Activated CD4-positive, alpha-beta T cell treated with anti-CD3 and anti-CD28 coated beads for 48 hours (primary cell): ENCODE data around the gene MDM1.

Experiments
- DNase-seq: peaks from one replicate; pipeline ENCODE4 v3.0.0-alpha.2; 2020

The MDM1 gene

DNA sequence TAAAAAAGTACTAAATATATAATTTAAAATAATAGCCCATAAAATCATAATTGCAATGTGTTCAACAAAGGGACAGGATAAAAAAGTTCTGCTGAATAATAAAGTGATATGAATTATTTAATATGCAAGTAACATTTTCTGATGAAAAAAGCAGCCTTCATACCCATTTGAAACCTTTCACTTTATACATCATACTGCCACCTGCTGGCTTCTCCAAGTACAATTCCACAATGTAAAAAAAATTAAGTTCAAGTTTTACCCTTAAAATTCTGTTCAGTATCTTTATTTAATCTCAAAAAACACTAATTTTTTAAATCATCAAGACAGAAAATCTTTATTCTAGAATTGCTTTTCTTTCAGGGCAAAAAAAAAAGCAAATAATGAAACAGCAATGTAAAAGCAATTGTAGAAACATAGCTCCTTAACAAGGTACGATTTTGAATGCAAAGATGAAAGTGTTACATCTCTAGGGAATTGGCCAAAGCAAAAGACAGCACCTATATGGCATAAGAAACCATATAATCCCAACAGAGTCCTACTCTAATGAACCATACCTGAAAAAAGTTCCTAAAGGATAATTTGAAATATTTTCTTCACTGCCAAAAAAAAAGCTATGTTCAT lies 15.0 kb downstream of the MDM1 start:
- peak; percentile 45 for DNase-seq

DNA sequence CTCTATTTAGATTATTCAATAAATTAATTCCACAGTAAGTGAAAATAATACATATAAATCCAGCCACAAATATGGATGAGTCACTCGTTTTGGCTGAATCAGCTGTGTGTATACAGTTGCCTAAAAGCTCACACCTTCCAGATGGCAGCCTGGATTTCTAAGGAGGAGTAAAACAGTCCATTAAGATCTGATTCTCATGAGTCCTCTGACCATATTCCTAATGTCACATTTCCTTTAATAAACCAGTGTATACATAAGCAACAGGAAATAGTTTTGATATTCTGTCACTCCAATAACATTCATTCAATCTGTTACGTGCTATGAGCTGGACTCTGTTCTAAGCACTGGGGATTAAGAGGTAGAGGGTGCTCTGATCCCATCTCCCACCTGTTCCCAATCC lies 21.8 kb downstream of the MDM1 start:
- DNase-seq = no peak

DNA sequence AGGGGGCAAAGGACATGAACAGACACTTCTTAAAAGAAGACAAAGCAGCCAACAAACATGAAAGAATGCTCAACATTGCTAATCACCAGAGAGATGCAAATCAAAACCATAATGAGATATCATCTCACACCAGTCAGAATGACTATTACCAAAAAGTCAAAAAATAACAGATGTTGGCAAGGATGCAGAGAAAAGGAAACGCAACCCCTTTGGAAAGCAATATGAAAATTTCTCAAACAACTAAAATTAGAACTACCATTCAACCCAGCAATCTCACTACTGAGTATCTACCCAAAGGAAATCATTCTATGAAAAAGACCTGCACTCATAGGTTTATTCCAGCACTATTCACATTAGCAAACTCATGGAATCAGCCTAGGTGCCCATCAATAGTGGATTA lies 25.6 kb downstream of the MDM1 start:
- no peak for DNase-seq

DNA sequence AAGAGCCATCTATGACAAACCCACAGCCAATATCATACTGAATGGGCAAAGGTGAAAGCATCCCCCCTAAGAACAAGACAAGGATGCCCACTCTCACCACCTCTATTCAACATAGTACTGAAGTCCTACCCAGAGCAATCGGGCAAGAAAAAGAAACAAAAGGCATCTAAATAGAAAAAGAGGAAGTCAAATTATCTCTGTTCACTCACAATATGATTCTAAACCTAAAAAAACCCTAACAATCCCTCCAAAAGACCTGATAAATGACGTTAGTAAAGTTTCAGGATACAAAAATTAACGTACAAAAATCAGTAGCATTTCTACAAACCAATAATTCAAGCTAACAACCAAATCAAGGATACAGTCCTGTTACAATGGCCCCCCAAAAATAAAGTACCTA lies 26.9 kb downstream of the MDM1 start:
- DNase-seq = no peak

DNA sequence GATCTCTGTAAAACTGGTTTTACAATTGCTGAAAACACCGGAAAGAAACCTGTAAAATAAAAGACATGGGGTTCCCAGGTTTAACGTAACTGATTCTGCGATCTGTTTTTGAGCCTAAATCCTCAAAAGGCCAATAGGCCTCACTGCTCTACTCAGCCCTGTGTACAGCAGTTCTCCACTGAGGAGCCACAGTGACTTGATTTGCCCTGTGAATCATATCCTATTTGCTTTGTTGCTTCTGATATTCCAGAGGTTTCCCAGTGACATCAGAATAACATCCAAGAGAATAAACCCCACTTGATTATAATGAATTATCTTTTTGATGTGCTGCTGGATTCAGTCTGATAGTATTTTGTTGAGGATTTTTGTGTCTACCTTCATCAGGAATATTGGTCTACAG lies 27.5 kb downstream of the MDM1 start:
- no peak for DNase-seq

DNA sequence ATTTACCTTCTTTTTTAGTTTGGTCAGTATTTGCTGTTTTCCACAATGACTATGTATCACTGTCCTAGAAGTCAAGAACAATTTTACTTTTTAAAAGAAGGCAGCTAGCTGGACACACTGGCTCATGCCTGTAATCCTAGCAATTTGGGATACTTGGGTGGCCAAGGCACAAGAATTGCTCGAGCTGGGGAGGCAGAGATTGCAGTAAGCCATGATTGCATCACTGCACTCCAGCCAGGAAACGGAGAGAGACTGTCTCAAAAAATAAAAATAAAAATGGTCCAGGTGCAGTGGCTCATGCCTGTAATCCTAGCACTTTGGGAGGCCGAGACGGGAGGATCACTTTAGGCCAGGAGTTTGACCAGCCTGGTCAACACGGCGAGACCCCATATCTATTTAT lies 28.3 kb downstream of the MDM1 start:
- DNase-seq = no peak

DNA sequence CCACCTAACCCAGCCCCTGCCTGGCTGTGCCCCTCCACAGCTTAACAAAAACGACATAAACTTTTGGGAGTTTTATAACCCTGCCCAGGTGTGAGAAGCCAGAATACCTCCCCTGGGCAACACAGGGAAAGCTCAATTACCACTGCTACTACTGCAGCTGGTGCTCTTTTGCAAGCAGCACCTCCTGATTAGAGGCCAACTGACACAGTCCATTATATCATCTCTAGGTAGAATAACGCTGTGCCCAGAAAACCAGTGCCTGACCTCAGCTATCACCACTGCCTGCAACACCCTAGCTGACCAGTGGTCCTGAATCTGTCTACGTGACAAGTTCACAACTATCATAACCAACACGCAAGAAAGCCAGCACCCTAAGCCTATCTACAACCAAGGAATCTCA lies 34.2 kb downstream of the MDM1 start:
- no peak for DNase-seq

DNA sequence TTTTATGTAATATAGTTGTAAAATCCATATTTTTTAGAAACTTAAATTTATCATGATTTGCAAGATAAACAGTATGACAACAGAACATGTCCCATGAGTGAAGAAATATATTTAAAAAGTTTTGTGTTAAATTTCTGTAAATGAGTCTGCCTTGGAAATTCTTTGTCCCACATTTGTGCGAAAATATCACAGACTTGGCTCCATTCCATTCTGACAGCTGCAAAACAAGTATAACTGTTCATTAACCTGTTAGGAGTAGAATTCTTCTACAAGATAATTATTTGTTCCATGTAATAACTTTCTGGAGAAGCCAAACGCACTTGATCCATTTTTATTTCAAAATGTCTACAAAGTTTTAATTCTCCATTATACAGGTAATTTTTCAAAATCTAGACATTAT lies 37.9 kb downstream of the MDM1 start:
- no peak for DNase-seq

DNA sequence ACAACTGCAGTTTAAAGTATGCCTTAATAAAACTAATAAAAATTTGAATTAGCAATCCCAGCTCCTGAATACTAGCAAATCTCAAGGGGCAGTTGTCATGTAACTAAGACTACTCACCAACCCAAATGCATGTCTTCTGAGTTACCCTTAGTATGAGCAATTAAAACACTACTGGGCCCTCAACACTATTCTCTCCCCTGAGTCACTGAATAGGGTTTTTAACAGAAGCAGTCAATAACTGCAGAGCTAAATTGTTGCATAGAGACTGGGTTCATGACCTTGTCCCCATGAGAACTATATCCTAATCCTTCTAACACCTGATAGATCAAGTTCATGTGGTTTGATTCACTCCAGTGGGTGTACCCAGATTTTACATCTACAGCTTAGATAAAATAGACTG lies 38.8 kb downstream of the MDM1 start:
- no peak for DNase-seq

DNA sequence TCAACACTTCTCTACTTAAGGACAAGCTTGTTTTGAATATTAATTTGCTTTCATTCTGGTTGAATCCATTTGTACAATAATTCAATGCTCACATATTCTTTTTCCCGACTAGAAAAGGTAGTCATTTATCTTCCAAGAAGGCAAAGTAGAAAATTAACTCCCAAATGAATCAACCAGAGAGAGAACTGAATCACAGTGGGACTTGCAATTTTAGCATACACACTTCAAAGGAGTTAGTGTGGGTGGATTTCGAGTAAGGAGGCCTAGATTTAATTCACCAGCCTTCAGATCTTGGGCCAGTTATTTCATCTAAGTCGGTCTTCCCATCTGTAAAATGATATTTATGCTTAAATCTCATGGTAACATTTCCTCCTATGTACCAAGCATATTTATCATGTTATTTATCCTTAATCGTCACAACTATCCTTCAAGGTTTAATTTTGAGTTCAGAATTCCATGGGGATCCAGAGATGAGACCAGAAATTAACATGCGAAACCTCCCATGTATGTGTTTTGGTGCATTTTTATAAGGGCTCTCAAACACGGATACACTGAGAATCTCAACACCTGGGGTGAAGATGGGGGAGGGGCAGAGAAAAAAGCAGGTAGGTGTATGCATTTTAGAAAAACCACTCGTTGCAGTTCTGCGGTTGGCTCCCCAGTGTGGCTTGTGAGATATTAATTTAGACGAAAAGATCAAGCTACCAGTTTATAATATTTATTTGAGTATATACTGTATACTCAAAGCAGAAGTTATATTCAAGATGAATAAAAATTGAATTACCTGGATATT lies 39.8 kb downstream of the MDM1 start:
- DNase-seq = no peak

DNA sequence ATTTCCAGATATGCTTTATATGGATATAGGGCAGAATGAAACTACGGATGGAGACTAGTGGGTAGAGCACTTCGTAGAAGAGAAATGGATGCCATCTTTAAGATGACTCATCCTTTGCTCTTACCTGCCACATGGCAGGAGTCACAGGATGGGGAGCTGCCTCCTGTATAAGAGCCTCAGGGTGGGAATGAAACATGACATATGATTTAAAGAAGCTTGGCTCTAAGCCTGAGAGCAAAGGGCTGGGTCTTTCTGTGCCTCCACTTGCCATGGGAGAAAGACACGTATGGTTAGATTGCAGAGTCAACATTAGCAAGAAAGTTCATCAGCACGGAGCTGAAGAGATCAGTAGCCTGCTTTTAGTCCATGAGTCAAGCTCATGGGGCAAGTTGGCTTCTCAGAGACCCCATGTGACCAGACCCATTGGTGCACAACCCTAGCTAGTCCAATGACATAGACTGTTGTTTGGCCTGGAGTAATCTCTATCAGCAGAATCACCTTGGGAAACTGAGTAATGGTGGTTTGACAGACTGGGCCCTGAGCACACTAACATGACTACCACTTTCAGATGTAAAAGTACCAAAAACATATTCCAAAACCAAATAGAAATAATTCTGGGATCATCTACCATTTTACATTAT lies 40.6 kb downstream of the MDM1 start:
- no peak for DNase-seq

DNA sequence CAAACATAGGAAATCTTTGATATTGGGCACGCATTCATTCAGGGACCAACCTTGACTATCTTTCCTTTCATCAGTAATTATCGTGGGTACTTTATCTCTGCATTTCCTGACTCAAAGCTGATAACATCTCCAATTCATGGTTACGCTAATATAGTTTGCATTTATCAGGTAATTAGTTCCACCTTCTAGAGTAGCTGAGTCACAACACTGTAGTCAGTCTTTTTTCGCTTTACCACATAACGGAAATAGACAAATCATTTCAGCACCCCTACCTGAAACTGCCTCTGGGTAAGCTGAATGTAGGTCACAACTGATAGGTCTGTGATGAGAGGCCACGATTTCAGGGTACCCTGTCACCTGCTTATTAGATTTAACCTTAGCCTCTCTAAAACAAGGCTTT lies 42.0 kb downstream of the MDM1 start:
- DNase-seq = peak; percentile 52

DNA sequence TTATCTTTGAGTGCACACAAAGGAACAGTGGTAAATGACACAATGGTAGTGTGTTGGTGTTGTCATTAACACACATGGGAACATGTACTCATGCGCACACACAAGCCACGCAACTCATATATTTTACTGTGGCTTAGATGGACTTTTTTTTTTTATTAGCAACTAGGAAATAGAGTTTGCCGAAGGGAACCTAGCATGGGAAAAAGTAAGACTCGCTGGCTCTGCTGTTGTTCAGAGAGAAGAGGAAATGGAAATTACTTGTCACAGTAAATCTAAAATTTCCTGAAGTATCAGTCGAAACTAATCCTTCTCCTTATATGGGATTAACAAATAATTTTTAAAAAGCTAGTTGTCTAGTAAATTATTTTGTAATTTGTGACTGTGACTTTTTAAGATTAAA lies 45.1 kb downstream of the MDM1 start:
- no peak for DNase-seq

DNA sequence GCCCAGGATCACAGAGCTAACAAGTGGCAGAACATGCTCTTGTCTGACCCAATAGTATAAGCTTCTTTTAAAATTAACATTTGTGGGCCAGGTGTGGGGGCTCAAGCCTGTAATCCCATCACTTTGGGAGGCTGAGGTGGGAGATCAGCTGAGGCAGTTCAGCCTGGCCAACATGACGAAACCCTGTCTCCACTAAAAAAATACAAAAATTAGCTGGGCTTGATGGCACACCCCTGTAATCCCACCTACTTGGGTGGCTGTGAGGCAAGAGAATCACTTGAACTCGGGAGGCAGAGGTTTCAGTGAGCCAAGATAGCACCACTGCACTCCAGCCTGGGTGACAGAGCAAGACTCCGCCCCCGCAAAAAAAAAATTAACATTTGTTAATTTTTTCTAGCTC lies 45.8 kb downstream of the MDM1 start:
- DNase-seq = no peak

DNA sequence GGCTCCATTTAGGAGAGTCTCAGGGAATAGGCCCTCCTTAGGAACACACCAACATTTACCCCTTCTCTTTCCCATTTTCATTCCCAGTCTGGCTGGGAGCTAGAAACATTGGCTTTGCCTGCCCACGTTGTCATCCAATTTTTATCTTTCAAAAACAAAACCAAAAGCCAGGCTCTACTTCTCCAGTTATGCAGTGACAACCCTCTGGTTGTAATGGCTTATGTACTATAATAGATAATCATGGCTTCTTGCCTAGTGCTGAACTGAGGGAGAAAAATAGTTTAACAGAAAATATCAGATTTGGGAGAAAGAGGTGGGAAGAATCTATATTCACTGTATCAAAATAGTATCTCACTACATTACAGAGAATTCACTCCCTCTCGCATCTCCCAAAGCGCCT lies 46.6 kb downstream of the MDM1 start:
- no peak for DNase-seq

DNA sequence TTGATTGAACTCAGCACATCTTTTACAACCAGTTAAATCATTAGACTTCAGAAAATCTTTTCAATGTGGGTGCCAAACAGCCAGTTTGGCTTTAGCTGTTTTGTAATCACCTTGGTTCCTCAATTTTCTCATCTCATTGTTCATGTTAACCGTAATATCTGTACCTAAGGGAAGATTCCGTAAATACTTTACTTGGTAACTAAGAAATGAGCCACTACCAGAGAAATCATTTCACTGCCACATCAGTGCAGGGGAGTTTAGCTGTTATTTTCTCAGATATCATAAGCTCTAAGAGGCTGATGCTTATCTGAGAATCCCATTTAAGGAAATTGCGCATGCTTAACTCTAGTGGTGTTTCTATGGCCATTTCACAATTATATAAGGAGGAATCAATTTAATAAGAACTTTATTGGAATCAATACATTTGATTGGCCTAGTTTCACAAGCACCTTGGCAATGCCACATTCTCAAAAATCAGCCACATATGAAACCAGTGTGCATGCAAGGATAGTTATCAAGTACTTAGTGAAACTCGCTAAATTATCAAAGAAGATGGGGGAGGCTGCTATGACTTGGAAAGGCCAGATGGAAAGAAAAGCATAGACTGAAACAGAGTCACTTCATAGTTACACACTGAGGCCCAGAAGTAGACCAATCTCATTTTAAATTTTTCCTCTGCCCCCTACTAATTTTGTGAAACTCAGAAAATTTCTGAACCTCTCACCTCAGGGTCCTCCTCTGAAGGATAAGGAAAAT lies 50.7 kb downstream of the MDM1 start:
- DNase-seq = no peak

DNA sequence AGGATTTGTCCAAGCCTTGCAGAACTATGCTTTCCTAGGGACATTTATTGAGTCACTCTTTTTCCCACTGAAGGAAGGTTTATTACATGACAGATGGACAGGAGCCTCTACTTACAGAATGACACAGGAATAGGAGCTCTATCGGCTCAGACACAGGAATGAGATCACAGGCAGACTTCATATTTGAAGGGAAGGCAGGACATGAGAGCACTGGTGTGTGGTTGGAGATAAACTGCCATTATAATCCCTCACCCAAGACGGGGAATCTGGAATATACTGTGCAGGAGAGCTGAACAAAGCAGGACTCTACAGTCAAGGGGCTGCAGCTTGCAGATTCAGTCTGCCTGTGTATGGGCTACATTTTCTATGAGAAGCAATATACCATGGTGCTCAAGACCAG lies 51.9 kb downstream of the MDM1 start:
- no peak for DNase-seq

DNA sequence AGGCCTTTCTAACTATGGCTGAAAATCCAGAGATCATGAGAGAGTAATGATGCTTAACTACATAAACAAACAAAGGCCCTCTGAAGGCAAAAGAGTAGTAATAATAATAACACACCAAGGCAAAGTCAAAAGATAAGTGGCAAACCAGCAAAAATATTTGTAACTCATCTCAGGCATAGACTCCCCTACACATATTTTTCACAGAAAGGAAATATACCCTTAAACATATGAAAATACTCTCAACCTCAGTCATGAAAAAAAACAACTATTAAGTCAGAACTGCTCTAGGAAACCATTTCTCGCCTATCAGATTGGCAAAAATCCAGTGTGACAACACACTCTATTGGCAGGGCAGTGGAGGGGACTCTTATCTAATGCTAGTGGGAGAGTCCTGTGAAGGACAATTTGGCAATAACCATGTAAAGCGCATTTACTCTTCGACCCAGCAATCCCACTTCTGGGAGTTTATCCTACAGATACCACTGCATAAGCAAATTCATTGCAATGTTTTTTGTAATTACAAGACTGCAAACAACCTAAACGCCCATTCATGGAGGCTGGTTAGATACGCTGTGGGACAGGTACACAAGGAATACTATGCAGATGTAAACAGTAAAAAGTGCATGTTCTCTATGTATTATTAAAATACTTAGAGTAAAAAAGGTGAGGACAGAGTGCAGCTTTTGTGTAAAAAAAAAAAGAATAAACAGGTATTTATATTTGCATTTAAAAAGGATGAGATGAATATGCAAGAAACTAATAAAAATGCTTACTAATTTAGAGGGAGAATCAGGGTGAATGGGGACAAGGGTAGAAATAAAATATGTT lies 52.7 kb downstream of the MDM1 start:
- DNase-seq = no peak

DNA sequence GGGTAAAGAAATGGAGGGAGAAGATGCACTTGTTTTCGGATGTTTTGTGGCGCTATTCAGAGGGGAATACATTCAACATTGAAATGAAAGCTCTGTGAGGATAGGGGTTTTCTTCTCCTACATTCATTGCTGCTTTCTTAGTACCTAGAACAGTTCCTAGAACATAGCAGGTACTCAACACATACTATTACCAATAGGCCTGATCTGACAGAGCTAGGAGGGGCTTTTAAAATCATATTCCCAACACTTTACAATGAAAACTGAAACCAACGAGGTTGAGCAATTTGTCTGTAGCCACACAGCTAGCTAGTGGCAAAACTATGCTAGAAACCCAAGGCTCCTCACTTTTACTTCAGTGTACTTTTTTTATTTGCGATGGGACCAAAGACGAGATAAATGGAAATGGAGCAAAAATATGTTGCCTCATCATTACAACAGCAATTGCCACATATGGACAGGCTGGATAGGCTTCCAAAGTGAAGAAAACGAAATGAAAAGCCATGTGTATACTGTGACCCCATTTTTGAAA lies 55.7 kb downstream of the MDM1 start:
- no peak for DNase-seq

DNA sequence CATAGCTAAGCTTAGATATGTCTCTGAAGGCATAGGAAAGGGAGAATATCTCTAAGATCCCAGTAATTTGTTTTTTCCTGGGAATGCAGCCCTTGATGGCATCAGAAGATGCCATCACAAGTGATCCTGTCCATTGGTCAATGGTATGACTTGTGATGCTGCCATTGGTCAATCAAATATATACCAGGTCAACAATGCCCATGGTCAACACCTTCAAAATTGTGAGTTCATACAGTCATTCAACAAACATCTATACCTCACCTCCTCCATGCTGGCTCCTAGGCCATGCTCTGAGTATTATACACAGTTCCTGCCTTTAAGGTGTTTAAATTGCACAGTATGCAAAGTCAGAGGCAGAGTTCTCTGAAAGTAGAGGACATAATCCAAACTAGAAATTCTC lies 59.4 kb downstream of the MDM1 start:
- DNase-seq = no peak

DNA sequence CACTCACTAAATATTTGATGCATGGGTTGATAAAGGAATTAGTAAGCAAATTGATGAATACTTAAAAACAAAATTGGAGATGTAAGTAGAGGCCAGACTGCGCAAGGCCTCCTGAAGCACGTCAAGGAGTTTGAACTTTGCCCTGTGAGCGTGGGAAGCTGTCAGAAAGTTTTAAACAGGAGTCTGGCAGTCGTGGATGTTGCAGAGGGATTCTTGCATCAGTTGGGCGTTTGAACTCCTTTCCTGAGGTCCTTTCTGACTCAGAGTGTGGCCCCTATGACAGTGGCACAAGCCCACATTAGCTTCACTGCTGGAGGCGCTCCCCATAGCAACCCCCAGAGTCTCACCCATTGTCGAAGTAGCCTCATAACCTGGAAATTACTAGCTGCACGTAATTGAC lies 60.8 kb downstream of the MDM1 start:
- no peak for DNase-seq

DNA sequence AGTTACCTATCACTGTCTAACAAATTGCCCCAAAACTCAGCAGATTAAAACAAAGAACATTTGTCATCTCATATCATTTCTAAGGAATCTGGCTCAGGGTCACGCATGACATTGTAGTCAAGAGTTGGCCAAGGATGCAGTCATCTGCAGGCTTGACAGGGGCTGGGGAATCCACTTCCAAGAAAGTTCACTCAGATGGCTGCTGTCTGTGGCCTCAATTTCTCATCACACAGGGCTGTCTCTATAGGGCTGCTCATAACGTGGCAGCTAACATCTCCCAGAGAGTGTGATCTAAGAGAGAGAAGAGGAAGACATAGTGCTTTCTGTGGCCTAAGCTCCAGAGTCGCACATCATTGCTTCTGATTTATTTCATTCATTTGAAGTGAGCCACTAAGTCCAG lies 61.8 kb downstream of the MDM1 start:
- DNase-seq = no peak

DNA sequence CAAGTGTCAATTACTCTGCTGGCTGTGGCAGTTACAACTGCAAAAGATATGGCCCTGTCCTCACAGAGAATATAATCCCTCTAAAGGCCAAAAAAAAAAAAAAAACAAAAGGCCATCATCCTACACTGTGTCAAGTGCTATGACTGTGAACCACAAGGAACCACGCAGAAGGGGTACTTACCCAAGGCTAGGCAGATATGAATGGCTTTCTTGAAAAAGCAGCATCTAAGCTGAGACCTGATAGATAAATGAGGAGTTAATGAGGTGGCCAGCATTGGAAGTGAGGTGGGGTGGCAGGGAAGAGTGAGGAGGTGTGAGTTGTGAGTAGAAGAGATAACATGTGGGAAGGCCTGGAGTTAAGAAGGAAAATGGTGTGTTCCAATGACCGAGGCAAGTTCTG lies 62.4 kb downstream of the MDM1 start:
- DNase-seq = no peak
